Neural cell (in vitro differentiated cells): ENCODE measurements around the gene SFT2D2. TPM values are rescaled to one million over a fixed set of nuclear protein-coding genes. Genes with fewer than 3 reads are reported as not detected.

Source experiments
- H2AFZ ChIP-seq: fragments of 200-600, 300-800 bp; sonication (generic), shearing (Covaris generic); 2 replicates; pipeline ENCODE4 v1.6.0; 2014; ENCODE audit warnings: low read depth, mild to moderate bottlenecking, antibody characterized with exemption, low read length, moderate library complexity
- H3F3A ChIP-seq: fragments of 200-600 bp; shearing (Covaris generic); 2 replicates; pipeline ENCODE4 v1.6.1; 2016; ENCODE audit warnings: mild to moderate bottlenecking, moderate library complexity, mixed read lengths, antibody characterized with exemption, low read length; ENCODE audit not compliant: insufficient read depth, poor library complexity, severe bottlenecking
- H3K27ac ChIP-seq: fragments of 200-600, 300-800 bp; sonication (generic), shearing (Covaris generic); 2 replicates; pipeline ENCODE4 v1.5.1; 2014; ENCODE audit warnings: mild to moderate bottlenecking, low read length, moderate library complexity
- H3K27me3 ChIP-seq: fragments of 300-800, 200-600 bp; sonication (generic), shearing (Covaris generic); 2 replicates; pipeline ENCODE4 v1.6.0; 2014; ENCODE audit warnings: mild to moderate bottlenecking, low read depth, low read length, moderate library complexity; ENCODE audit not compliant: insufficient read depth
- H3K36me3 ChIP-seq: fragments of 300-800, 200-600 bp; sonication (generic), shearing (Covaris generic); 2 replicates; pipeline ENCODE4 v1.5.1; 2014; ENCODE audit warnings: mild to moderate bottlenecking, antibody characterized with exemption, low read length, moderate library complexity; ENCODE audit not compliant: insufficient read depth
- H3K4me2 ChIP-seq: fragments of 300-800, 200-600 bp; sonication (generic), shearing (Covaris generic); 2 replicates; pipeline ENCODE4 v1.6.0; 2014; ENCODE audit warnings: mild to moderate bottlenecking, low read length
- H3K4me3 ChIP-seq: fragments of 300-800, 200-600 bp; sonication (generic), shearing (Covaris generic); 2 replicates; pipeline ENCODE4 v1.5.1; 2014; ENCODE audit warnings: mild to moderate bottlenecking, low read length, moderate library complexity
- H3K79me2 ChIP-seq: fragments of 200-600 bp; shearing (Covaris generic); replicated peaks from 2 replicates; pipeline ENCODE4 v1.6.0; 2014; ENCODE audit warnings: mild to moderate bottlenecking, low read length, moderate library complexity; ENCODE audit not compliant: insufficient read depth
- H3K9ac ChIP-seq: fragments of 300-800, 200-600 bp; sonication (generic), shearing (Covaris generic); 2 replicates; pipeline ENCODE4 v1.6.1; 2016; ENCODE audit warnings: mild to moderate bottlenecking, low read length, mixed read lengths
- H3K9me2 ChIP-seq: fragments of 200-600 bp; shearing (Covaris generic); 2 replicates; pipeline ENCODE4 v1.6.1; 2016; ENCODE audit warnings: mild to moderate bottlenecking, low read length, mixed read lengths; ENCODE audit not compliant: insufficient read depth
- H3K9me3 ChIP-seq: fragments of 200-600, 300-800 bp; sonication (generic), shearing (Covaris generic); 2 replicates; pipeline ENCODE4 v1.6.1; 2016; ENCODE audit warnings: mild to moderate bottlenecking, mixed run types, low read length, moderate library complexity, mixed read lengths
- H4K20me1 ChIP-seq: fragments of 200-600 bp; shearing (Covaris generic); 2 replicates; pipeline ENCODE4 v1.6.1; 2016; ENCODE audit warnings: mild to moderate bottlenecking, mixed run types; ENCODE audit not compliant: insufficient read depth
- CTCF ChIP-seq: fragments of 450-650 bp; IDR thresholded peaks from 2 replicates; pipeline ENCODE4 v1.5.1; 2014; ENCODE audit warnings: antibody characterized with exemption, mild to moderate bottlenecking, moderate library complexity; ENCODE audit not compliant: poor library complexity, severe bottlenecking
- EP300 ChIP-seq: fragments of 450-650 bp; conservative IDR thresholded peaks from 2 replicates; pipeline ENCODE4 v1.6.1; 2014; ENCODE audit warnings: antibody characterized with exemption, mild to moderate bottlenecking, moderate library complexity; ENCODE audit not compliant: poor library complexity, severe bottlenecking
- EZH2 ChIP-seq: fragments of 200-600, 300-800 bp; shearing (Covaris generic), sonication (generic); IDR thresholded peaks from 2 replicates; pipeline ENCODE4 v1.6.1; 2014; ENCODE audit warnings: antibody characterized with exemption, low read length, borderline replicate concordance, mild to moderate bottlenecking; ENCODE audit not compliant: insufficient read depth, poor library complexity, severe bottlenecking
- MXI1 ChIP-seq: fragments of 450-650 bp; conservative IDR thresholded peaks from 2 replicates; pipeline ENCODE4 v1.6.1; 2014; ENCODE audit warnings: antibody characterized with exemption, mild to moderate bottlenecking; ENCODE audit not compliant: poor library complexity, severe bottlenecking
- POLR2AphosphoS5 ChIP-seq: IDR thresholded peaks from 2 replicates; pipeline ENCODE4 v1.6.1; 2012
- RAD21 ChIP-seq: fragments of 450-650 bp; conservative IDR thresholded peaks from 2 replicates; pipeline ENCODE4 v1.6.1; 2014; ENCODE audit warnings: antibody characterized with exemption, mild to moderate bottlenecking, moderate library complexity
- SMC3 ChIP-seq: fragments of 450-650 bp; conservative IDR thresholded peaks from 2 replicates; pipeline ENCODE4 v1.6.1; 2014; ENCODE audit warnings: antibody characterized with exemption, mild to moderate bottlenecking, moderate library complexity; ENCODE audit not compliant: poor library complexity
- TAF1 ChIP-seq: IDR thresholded peaks from 2 replicates; pipeline ENCODE4 v1.6.1; 2012; ENCODE audit warnings: low read depth
- polyA plus RNA-seq: library from polyadenylated mRNA; depleted of rRNA; stranded (reverse); fragments of >200 nt; gene quantifications from 2 replicates; pipeline ENCODE4 v1.2.3, GENCODE V29; 2014
- TF ChIP-seq, protein P1 (sequence below): IDR thresholded peaks from 2 replicates; pipeline ENCODE4 v1.6.1; 2012; ENCODE audit warnings: borderline replicate concordance

SFT2D2 gene
- polyA plus RNA-seq, 1 donor from 2014 or later: 8.3 TPM

DNA sequence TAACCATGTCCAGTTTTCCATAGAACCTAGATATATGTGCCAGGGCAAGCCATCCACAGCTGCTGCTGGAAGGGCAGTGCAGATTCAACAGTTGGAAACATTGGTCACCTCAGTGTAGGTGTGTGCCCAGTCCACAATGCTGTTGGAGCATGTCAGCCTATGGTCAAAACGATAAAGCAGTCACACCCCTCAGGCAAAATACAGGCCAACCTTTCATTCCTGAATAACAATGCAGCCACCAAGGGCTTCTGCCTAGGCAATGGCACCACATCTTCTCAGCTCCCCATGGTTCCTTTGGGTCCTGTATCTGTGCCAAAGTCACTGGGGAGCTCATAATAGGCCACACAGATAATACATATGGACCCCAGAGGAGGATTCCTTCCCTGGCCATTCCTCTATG is 39.8 kb downstream of the SFT2D2 start:
- Histone ChIP-seq H3K9ac (no peak overlapping the region), H2AFZ (no peak overlapping the region), H3K27me3 (no peaks in the 10 kb centered on the region), H3K4me2 (no peak overlapping the region), H3K9me3 (no peaks in the 10 kb centered on the region), H3F3A (no peaks in the 10 kb centered on the region), H3K36me3 (no peaks in the 10 kb centered on the region), H4K20me1 (no peaks in the 10 kb centered on the region), H3K4me3 (no peak overlapping the region), H3K79me2 (no peaks in the 10 kb centered on the region), H3K9me2 (no peaks in the 10 kb centered on the region), H3K27ac (no peak overlapping the region)
- TF ChIP-seq, protein P1, sequence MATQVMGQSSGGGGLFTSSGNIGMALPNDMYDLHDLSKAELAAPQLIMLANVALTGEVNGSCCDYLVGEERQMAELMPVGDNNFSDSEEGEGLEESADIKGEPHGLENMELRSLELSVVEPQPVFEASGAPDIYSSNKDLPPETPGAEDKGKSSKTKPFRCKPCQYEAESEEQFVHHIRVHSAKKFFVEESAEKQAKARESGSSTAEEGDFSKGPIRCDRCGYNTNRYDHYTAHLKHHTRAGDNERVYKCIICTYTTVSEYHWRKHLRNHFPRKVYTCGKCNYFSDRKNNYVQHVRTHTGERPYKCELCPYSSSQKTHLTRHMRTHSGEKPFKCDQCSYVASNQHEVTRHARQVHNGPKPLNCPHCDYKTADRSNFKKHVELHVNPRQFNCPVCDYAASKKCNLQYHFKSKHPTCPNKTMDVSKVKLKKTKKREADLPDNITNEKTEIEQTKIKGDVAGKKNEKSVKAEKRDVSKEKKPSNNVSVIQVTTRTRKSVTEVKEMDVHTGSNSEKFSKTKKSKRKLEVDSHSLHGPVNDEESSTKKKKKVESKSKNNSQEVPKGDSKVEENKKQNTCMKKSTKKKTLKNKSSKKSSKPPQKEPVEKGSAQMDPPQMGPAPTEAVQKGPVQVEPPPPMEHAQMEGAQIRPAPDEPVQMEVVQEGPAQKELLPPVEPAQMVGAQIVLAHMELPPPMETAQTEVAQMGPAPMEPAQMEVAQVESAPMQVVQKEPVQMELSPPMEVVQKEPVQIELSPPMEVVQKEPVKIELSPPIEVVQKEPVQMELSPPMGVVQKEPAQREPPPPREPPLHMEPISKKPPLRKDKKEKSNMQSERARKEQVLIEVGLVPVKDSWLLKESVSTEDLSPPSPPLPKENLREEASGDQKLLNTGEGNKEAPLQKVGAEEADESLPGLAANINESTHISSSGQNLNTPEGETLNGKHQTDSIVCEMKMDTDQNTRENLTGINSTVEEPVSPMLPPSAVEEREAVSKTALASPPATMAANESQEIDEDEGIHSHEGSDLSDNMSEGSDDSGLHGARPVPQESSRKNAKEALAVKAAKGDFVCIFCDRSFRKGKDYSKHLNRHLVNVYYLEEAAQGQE: no peak
- TF ChIP-seq POLR2AphosphoS5 (no peak), CTCF (no peak), RAD21 (no peak), EP300 (no peak), EZH2 (no peak), SMC3 (no peak), TAF1 (no peak), MXI1 (no peak)

GRCh38 chr1:168266644-168267186 is 40.9 kb downstream of the SFT2D2 start:
- H2AFZ ChIP-seq: no peak overlapping the region
- H3K9ac ChIP-seq: no peak overlapping the region
- no peak overlapping the region for H3K27ac ChIP-seq
- H3F3A ChIP-seq: no peaks in the 10 kb centered on the region
- H3K27me3 ChIP-seq: no peaks in the 10 kb centered on the region
- H3K79me2 ChIP-seq: no peaks in the 10 kb centered on the region
- no peak overlapping the region for H3K4me3 ChIP-seq
- H3K36me3 ChIP-seq: no peaks in the 10 kb centered on the region
- no peaks in the 10 kb centered on the region for H3K9me3 ChIP-seq
- no peak for TF ChIP-seq RAD21
- TF ChIP-seq SMC3: no peak
- no peak for TF ChIP-seq EP300
- TF ChIP-seq EZH2: no peak
- TF ChIP-seq CTCF: no peak
- no peak for TF ChIP-seq POLR2AphosphoS5
- TF ChIP-seq, protein P1: no peak
- TF ChIP-seq TAF1: no peak
- TF ChIP-seq MXI1: no peak
- no peak overlapping the region for H3K4me2 ChIP-seq
- H3K9me2 ChIP-seq: no peaks in the 10 kb centered on the region
- H4K20me1 ChIP-seq: no peaks in the 10 kb centered on the region
